Mammary epithelial cell (primary cell): ENCODE measurements around the gene CHRM3.

ENCODE experiments used
- CTCF ChIP-seq, 2 donors: IDR thresholded peaks in 1 of 2; conservative IDR thresholded peaks in 1 of 2; 2 replicates each; pipeline ENCODE4 v1.5.1; 2011 to 2012; ENCODE audit warnings: inconsistent platforms in 2 of 2, low read length in 2 of 2, mild to moderate bottlenecking in 2 of 2, control low read depth in 1 of 2, low read depth in 1 of 2; ENCODE audit not compliant: insufficient read depth in 1 of 2; ENCODE audit errors: extremely low read depth in 1 of 2
- EZH2 ChIP-seq: IDR thresholded peaks from 2 replicates; pipeline ENCODE4 v1.6.1; 2012; ENCODE audit warnings: low read length, inconsistent platforms, borderline replicate concordance

GRCh38 chr1:239361403-239361802, 25.0 kb upstream of the CHRM3 start:
- TF ChIP-seq CTCF (conservative IDR thresholded peaks at IDR 0.05 in 1 of 2, IDR thresholded peaks at IDR 0.05 in 1 of 2; ENCODE audit: extremely low read depth in 1 of 2, insufficient read depth in 1 of 2, low read depth in 1 of 2, low read length in 2 of 2) (no peak), EZH2 (no peak)
